ENCODE measurements around the gene FETUB.
"Not testable (repeated sequence)": the region's sequence is repeated elsewhere in the genome, so short reads cannot be mapped to it uniquely, and the experiment has no call there.

Gene FETUB

GRCh38 chr3:186613637-186614265 lies 26.4 kb upstream of the FETUB start:
- DNase-seq = no peak

- no peak for DNase-seq
Observed at GRCh38 chr3:186614266-186614596, 26.0 kb upstream of the FETUB start.

GRCh38 chr3:186614597-186615483 lies 25.4 kb upstream of the FETUB start:
- DNase-seq = no peak

GRCh38 chr3:186616299-186616617 lies 23.9 kb upstream of the FETUB start:
- no peak for DNase-seq

GRCh38 chr3:186617036-186617946 lies 22.9 kb upstream of the FETUB start:
- peak; percentile 98 for DNase-seq

GRCh38 chr3:186618318-186618938 lies 21.8 kb upstream of the FETUB start:
- no peak for DNase-seq

- no peak for DNase-seq
Observed at GRCh38 chr3:186619787-186620212, 20.4 kb upstream of the FETUB start.

GRCh38 chr3:186620213-186621092 lies 19.7 kb upstream of the FETUB start:
- DNase-seq = no peak

- no peak for DNase-seq
Observed at GRCh38 chr3:186621894-186622650, 18.1 kb upstream of the FETUB start.

- DNase-seq = no peak
Observed at GRCh38 chr3:186622651-186623310, 17.4 kb upstream of the FETUB start.

GRCh38 chr3:186624598-186624997 lies 15.6 kb upstream of the FETUB start:
- DNase-seq = no peak

- DNase-seq = no peak
Observed at GRCh38 chr3:186625600-186626042, 14.6 kb upstream of the FETUB start.

- DNase-seq = no peak
Observed at GRCh38 chr3:186626254-186626847, 13.8 kb upstream of the FETUB start.

GRCh38 chr3:186627852-186628414 lies 12.3 kb upstream of the FETUB start:
- no peak for DNase-seq

- DNase-seq = no peak
Observed at GRCh38 chr3:186628756-186629155, 11.4 kb upstream of the FETUB start.

- no peak for DNase-seq
Observed at GRCh38 chr3:186630950-186631641, 9.1 kb upstream of the FETUB start.

GRCh38 chr3:186633481-186633880 lies 6.7 kb upstream of the FETUB start:
- no peak for DNase-seq

- DNase-seq = not testable (repeated sequence)
Observed at GRCh38 chr3:186634207-186634606, 6.0 kb upstream of the FETUB start.

- no peak for DNase-seq
Observed at GRCh38 chr3:186635532-186635931, 4.7 kb upstream of the FETUB start.
